ENCODE results near the gene AKT1S1.

AKT1S1 gene

DNA sequence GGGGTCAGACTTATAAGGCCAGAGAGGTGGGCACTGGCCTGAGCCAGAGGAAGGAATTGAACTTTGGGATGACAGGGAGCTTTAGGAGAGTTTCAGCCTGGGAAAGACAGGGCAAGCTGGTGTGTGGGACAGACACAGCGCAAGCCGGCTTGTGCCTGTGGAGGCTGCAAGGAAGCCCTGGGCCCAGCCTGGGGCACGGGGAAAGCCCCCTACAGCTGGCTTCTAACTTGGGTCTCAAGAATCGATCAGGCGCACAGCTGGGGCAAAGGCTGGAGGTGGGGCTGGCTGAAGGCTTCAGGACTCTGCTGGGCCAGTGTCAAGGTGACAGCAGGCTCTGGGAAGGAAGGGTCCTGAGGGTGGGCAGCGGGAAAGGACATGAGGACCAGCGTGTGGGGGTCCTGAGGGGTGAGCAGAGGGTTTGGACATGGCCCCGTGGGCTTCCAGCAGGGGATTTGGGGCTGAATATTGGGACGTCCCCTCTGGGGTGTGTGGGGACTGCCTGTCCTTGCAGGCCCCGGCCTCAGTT is 23.2 kb downstream of the AKT1S1 start:
- DNase-seq (ENCODE audit: low read depth) = no peak

DNA sequence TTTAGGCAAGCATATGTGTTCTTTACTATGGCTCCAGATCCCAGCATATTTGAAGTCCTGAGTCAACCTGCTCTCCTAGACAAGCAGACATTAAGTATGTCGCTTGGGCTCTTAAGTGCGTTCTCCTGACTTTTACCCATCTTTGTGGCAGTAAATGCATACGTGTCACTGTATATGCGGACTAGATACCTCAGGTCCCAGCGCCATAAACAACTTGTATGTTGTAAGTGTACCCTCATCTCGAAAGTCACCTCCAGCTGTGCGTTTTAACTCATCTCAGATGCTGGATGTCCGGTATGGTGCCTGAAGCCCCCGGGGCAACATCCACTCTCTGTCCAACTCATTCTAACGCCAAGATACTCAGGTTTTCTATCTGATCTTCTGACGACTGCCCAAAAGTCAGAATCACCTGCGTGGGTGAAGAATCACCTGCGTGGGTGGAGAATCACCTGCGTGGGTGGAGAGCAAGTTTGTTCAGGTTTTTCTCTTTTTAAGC is 24.5 kb downstream of the AKT1S1 start:
- DNase-seq (ENCODE audit: low read depth) = no peak

DNA sequence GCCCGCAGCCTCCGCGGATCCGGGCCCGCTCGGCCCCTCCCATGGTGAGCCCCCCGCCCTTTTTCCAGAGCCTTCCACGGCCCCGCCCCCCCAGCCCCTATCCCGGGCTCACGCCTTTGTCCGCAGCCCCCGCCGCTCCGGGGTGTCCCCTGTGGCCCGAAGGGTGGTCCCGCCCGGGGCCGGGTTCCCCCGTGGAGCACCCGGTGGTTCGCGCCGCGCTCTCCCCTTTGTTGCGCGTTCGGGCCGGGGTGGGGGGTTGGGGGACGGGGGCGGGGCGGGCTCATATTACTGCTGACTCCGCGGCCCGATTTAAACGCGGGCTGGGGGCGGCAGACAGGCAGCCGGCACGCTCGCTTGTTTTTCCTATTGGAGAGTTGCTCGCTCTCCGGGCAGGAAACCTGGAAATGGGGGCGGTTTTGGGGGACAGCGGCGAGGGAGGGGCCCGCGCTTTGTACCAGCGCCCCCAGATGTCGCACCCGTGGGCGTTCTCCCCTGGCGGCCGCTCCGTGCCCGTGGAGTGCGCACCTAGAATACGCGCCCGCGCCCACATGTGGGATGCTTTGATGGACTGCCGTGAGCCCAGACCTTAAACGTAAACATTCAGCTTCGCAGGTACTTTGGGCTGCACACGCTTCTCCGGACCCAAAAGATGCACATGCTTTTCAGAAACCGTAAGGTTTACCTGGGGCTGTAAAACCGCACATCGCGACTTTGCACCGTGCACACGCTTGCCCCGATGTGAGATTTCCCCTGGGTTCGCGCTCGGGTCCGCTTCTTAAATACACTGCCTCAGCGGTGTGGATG is 25.5 kb downstream of the AKT1S1 start:
- DNase-seq (ENCODE audit: low read depth) = no peak

DNA sequence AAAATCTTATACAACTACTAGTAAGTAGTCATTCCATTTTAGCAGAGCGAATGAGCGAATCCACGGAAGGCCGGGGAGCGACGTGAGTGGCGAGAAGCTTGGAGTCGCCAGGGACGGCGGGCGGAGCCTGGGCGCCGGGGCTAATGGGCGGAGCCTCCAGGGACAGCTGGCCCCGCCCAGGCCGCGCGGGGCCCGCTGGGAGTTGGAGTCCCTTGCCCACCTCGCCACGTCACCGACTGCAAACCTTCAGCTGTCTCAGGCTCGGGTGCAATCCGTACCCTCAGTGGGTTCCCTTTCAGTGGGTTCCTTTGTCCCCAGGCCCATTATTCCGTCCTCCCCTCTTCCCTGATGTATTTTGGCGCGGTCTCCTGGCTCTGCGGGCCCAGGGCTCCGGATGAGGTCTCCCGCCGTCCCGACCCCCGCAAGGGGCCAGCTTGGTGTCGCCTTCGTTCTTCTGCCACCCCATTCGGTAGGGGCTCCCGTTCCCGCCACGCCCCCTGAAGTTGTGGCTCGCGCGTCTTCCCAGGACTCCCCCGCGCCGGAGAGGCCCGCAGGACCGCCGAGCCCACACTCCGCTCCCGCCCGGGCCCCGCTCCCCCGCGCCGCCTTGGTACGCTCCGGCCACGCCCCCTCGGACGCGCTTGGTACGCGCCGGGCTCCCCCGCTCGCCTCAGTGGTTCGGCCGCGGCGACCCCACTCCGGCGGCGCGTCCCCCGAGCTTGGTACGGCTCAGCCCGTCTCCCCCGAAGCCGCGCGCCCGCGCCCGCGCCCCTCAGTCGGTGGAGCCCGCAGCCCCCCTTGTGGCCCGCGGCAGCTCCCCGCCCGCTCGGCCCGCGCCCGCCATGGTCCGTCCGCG is 26.4 kb downstream of the AKT1S1 start, which contains the start of gene PTOV1:
PTOV1 (plus strand) TSS at position 673 of the 856 bp plus-strand sequence.
- DNase-seq (ENCODE audit: low read depth) = peak; percentile 81

DNA sequence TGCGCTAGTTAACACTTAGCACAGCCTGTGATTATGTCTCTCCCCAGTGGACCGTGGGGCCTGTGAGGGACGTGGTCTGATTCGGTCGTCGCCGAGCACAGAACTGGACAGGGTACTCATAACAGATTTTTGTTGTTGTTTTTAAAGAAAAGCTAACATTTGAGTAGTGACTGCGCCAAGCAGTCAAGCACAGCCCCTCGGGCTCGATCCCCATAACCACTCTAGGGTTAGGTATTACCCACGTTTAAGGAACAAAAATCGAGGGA is 27.0 kb downstream of the AKT1S1 start:
- DNase-seq (ENCODE audit: low read depth) = no peak

DNA sequence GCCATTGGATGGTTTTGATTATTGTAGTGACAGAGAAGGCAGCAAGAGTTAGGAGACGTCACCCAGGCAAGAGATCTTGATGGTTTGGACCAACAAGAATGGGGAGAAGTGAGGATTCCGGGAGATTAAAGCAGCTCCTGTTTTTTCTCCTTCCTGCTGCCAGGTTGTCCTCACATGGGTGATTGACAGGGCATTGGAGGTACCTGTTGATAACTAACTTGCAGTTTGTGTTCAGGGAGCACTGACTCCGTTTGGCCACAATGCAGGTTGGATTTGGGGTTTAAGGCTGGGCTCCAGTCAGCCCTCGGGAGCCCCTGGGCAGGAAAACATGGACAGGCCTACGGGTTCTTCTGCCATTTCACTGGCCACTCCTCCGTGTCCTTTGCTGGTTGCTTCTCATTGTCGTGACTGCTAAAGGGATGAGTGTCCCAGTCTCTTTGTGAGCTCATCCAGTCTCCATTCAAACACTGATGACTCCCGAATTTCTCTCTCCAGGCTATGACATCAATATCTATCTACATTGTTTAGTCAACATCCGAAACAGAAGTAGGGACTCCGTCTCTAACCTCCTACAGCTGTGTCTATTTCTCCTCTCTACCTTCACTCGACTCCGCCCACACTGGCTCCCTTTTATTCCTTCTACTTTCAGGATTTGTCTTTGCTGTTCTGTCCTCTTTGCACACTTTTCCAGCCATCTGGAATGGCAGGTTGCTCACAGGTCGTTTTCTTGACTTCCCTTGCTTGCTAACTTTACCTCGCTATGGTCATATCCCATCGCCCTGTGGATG is 27.5 kb downstream of the AKT1S1 start:
- DNase-seq (ENCODE audit: low read depth) = no peak

DNA sequence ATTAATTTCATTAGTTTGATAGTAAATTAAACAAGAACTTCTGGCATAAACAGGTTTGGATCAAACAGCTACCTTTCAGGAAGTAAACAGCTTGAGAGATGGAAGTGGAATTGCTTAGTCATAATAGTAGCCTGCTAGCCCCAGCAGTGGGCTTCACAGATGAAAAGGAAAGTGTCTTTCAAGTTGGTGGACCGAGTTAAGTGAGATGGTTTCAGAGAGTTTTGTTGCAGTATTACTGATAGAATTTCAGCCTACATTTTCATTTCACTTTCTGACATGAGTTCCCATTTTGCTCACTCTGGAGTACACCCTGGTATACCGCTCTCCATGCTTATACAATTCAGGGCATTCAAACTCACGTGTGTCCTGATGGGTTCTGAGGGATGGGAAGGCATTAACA is 28.2 kb downstream of the AKT1S1 start:
- no peak for DNase-seq (ENCODE audit: low read depth)

DNA sequence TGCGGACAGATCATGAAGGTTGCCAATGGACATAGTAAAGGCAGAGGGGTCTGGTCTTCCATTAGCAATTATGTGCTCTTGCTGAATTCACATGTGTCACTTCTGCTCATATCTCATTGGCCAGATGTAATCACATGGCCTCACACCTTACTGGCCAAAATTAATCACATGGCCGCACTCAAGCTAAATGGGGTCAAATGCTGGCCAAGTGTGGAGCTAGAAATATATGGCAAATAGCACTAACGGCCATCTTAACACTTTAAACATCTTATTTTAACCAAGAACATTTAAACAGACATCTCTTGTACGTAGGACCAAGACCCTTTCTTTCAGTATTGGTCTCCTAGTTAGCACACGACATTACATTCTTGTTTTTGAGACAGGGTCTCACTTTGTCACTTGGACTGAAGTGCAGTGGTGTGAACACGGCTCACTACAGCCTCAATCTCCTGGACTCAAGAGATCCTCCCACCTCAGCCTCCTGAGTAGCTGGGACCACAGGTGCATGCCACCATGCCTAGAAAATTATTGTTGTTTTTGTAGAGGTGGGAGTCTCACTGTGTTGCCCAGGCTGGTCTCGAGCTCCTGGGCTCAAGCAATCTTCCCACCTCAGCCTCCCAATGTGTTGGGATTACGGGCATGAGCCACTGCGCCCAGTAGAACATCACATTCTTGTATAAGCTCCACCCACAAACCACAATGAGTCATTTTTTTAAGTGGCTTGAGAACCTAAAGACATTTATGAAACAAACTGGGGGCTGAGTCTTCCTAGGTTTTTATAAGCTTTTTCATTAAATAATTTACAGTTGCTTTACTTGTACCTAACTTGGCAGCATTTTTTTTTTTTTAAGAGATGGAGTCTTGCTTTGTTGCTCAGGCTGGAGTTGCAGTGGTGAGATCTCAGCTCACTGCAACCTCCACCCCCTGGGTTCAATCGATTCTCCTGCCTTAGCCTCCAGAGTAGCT is 29.1 kb downstream of the AKT1S1 start:
- no peak for DNase-seq (ENCODE audit: low read depth)

DNA sequence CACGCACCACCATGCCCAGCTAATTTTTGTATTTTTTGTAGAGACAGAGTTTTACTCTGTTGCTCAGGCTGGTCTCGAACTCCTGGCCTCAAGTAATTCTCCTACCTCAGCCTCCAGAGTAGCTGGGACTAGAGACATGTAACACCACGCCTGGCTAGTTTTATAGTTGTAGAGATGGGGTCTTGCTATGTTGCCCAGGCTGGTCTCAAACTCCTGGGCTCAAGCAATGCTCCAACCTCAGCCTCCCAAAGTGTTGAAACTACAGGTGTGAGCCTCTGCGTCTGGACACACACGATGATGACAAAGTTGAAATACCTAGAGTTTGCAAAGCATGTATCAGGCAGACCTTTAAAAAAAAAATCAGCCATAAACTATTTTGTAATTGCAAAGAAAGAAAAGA is 30.7 kb downstream of the AKT1S1 start:
- DNase-seq (ENCODE audit: low read depth) = no peak

DNA sequence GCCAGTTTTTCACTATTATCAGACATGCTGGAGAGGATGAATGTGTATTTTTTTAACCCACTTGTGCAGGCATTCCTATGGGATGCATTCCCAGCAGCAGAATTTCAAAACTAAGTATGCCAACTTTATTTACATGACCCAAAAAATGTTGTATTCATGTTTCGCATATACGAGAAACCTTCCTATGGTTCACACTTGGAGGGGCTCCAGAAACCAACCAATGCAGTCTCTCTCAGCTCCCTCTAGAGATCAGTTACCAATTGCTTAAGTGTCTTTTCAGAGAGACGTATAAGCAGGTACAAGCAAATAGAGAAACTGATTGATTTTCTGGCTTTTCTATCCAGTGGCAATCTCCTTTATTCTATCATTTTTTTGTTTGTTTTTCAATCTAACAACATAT is 31.7 kb downstream of the AKT1S1 start:
- DNase-seq (ENCODE audit: low read depth) = no peak

DNA sequence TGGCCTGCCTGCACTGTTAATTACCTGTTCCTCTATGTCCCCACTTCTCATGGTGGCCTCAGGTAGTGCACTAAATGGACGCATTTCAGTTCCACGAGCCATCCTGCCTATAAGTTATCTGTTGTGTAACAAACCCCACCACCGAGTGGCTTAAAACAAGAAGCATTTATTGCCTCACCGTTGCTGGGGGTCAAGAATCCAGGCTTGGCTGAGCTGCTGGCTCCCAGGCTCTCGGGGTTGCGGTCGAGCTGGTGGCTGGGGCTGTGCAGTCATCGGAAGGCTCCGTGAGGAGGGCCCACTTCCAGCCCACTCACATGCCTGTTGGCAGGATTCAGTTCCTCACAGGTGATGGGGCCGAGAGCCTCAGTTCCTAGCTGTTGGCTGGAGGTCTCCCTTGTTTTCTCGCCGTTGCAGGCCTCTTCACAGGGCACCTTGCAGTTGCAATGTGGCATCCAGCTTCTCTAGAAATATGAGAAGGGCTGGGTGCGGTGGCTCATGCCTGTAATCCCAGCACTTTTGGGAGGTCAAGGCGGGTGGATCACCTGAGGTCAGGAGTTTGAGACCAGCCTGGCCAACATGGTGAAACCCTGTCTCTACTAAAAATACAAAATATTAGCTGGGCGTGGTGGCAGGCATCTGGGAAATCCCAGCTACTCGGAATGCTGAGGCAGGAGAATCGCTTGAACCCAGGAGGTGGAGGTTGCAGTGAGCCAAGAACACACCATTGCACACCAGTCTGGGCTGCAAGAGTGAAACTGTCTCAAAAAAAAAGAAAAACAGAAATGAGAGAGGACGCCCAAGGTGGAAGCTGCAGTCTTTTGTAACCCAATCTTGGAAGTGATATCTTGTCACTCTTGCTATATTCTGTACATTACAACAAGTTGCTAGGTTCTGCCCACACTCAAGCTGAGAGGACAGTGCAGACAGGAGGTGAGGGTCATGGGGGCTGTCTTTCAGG is 32.7 kb downstream of the AKT1S1 start:
- DNase-seq (ENCODE audit: low read depth) = no peak

DNA sequence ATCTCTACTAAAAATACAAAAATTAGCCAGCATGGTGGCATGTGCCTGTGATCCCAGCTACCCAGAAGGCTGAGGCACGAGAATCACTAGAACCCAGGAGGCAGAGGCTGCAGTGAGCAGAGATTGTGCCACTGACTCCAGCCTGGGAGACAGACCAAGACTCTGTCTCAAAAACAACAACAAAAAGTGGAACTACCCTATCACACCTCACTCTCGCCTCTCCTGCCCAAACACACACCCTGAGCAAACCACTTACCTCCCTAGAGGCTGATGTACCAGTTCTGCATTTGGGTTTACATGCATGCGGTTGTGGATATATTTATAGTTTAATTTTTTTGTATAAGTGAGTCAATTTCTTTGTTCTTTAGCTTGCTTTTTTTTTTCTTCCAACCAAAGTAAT is 33.9 kb downstream of the AKT1S1 start:
- DNase-seq (ENCODE audit: low read depth) = no peak

DNA sequence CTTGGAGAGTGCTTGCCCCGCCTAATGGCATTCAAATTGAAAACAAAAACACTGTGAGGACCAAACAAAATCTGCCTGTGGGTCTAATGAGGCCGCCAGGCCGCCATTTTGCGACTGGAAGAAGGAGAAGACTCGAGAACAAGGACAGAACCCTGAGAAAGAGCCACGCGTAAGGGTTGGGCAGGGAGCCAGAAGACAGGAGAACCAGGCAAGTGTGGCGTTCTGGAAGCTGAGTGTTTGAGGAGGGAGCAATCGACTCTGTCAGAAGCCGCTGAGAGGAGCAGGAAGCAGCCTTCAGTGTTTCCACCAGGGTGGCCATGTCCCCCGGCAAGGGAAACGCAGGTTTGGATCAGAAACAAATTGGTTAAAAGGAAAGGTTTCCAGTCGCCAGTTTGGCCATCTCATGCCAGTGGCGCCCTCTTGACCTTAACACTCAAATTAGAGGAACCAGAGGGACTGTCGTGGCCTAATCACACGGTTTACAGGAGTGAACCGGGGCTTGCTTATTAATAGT is 36.4 kb downstream of the AKT1S1 start:
- DNase-seq (ENCODE audit: low read depth) = no peak

DNA sequence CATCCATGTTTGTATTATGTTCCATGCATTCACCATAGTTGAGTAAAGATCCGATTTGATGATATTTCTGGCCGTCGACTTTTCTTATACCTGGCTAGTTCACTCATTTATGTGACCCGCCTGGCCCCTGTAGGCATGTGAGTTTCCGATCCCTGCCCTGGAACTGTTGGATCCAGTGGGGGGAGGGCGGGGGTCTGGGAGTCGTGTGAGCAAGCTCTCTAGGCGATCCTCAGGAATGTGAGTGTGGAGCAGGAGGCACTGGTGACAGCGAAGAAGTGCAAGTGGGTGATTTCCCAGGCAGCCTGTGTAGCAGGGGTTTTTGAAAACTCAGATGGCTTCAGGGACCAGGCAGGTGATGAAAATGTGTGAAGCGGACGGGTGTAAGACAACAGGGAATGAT is 36.8 kb downstream of the AKT1S1 start:
- DNase-seq (ENCODE audit: low read depth) = no peak

DNA sequence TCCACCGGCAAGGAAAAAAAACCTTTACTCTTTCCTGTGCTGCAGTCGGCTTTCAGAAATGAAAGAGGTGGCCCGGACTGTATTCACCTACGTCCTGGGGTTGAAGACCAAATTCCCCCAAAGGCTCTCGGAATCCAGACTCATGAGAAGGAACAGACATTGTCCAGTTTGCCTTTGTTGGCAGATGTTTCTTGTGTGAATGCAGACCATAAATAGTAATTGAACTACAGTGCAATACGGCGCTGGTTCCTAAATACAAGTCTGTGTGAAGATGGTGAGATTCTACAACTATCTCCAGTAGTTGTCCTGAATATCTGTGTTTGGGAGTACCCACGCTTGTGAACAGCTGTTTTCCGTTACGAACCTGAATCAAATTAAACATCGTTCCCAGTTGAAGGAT is 37.4 kb downstream of the AKT1S1 start:
- DNase-seq (ENCODE audit: low read depth) = no peak

DNA sequence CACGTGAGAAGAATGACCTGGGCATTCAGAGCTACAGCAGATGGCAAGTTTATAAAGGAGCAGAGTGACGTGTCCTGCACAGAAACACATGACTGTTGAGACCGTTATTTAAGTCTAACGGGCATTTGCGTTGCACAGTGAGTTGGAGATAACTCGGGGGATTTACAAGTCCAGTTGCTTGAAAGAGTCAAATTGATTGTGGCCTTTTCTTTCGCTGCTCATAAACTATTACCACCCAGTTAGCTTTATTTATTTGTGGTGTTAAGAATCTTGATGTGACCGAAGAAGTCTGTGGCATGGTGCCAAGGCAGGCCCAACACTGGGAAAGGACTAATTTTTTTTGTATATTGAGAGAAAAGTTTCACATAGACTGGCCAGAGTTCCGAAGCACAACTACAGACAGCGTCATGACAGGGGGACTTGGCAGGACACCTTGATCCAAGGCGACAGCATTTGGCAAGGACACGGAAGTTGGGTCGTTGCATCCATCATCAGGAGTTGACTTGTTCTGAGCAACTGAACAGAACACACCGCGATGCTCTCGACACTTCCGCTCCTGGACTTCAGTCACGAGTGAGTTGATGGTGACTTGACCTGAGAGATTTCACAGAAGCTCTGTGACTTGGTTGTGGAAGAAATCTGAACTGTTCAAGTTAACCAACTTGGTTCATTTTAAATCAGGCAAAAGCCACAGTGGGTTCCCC is 38.1 kb downstream of the AKT1S1 start:
- DNase-seq (ENCODE audit: low read depth) = no peak

DNA sequence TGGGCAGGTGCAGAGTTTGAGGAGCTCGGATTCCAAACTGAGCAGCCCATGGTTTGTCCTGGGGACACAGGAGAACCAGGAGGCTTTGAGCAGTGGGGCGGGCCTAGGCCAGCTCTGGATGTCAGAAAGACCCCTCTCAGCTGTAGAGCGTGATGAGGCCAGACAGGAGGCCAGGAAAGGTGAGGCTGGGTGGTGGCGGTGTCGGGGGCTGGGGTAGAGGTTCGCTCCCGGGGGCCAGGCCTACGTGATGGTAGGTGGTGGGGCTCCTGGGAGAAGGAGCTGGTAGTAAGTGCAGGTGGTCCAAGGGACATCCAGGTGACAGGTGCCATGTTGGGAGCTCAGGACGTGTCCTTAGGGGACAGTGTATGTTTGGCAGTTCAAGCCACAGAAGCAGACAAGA is 39.7 kb downstream of the AKT1S1 start:
- DNase-seq (ENCODE audit: low read depth) = no peak

DNA sequence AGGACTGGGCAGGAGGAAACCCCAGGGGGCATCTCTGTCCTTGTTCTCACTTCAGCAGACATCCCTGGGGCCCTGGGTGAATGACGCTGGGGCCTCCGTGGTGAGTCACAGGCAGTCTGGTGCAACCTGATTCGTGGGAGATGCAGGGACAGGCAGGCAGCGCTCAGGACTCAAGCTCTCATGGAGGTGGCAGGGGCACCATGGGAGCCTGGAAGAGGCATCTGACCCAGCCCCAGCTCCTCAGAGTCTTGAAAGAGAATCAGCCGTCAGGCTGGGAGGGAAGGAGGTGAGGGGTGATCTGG is 40.2 kb downstream of the AKT1S1 start:
- DNase-seq (ENCODE audit: low read depth) = no peak

Data from activated T-cell treated with anti-CD3 and anti-CD28 coated beads for 24 hours (primary cell).